K562 (cell line): Measurements from ENCODE around the gene SYNRG. TPM values are rescaled to one million over a fixed set of nuclear protein-coding genes. Genes with fewer than 3 reads are reported as not detected.

Experiments
- CREB1 ChIP-seq, 2 experiments: sonication (generic) in 1 of 2; formaldehyde crosslinking in 1 of 2; IDR thresholded peaks; 2 replicates each; pipeline versions ENCODE4 v1.6.1 to v1.8.0; 2012 to 2022; ENCODE audit warnings: inconsistent platforms in 1 of 2, mild to moderate bottlenecking in 1 of 2, missing genetic modification reagents in 1 of 2, moderate library complexity in 1 of 2
- GABPB1 ChIP-seq: sonication (generic); formaldehyde crosslinking; IDR thresholded peaks from 2 replicates; pipeline ENCODE4 v1.8.0; 2022; ENCODE audit warnings: mild to moderate bottlenecking, missing genetic modification reagents
- ILF3 ChIP-seq: fragments of 450-650 bp; IDR thresholded peaks from 2 replicates; pipeline ENCODE4 v1.6.1; 2018; ENCODE audit warnings: antibody characterized with exemption, mild to moderate bottlenecking, moderate library complexity, borderline replicate concordance
- KDM5B ChIP-seq: fragments of 200-600 bp; sonication (generic); IDR thresholded peaks from 2 replicates; pipeline ENCODE4 v1.6.1; 2012; ENCODE audit warnings: low read depth, mild to moderate bottlenecking, moderate library complexity, low read length, control low read depth, inconsistent platforms; ENCODE audit not compliant: insufficient replicate concordance
- MAFK ChIP-seq: IDR thresholded peaks from 2 replicates; pipeline ENCODE4 v1.6.1; 2011; ENCODE audit warnings: low read length, improper control_type of control experiment
- MEF2A ChIP-seq: IDR thresholded peaks from 2 replicates; pipeline ENCODE4 v1.6.1; 2011; ENCODE audit warnings: low read depth, mild to moderate bottlenecking, low read length, moderate library complexity; ENCODE audit not compliant: control insufficient read depth
- PHTF2 ChIP-seq: fragments of 250-450 bp; sonication (Bioruptor Pico); IDR thresholded peaks from 2 replicates; pipeline ENCODE4 v1.5.0; 2021; ENCODE audit warnings: mild to moderate bottlenecking
- POU5F1 ChIP-seq: fragments of 150-350 bp; IDR thresholded peaks from 2 replicates; pipeline ENCODE4 v1.6.1; 2014; ENCODE audit warnings: borderline replicate concordance, low read length, low read depth, mild to moderate bottlenecking; ENCODE audit not compliant: partially characterized antibody
- RBBP5 ChIP-seq: fragments of 200-600 bp; sonication (generic); IDR thresholded peaks from 2 replicates; pipeline ENCODE4 v1.6.1; 2012; ENCODE audit warnings: borderline replicate concordance, mild to moderate bottlenecking, low read length, control low read depth, inconsistent platforms; ENCODE audit not compliant: insufficient read depth, poor library complexity, severe bottlenecking
- TAF7 ChIP-seq: fragments of 450-650 bp; IDR thresholded peaks from 2 replicates; pipeline ENCODE4 v1.6.1; 2016; ENCODE audit warnings: missing genetic modification characterization, missing compliant biosample characterization
- WHSC1 ChIP-seq: IDR thresholded peaks from one replicate; pipeline ENCODE4 v1.6.1; 2012; ENCODE audit warnings: low read length, control low read depth, inconsistent platforms
- ZNF232 ChIP-seq: sonication (generic); formaldehyde crosslinking; IDR thresholded peaks from 2 replicates; pipeline ENCODE4 v1.8.0; 2022; ENCODE audit warnings: mild to moderate bottlenecking, missing genetic modification reagents
- ZNF696 ChIP-seq: fragments of 250-450 bp; sonication (Bioruptor Pico); conservative IDR thresholded peaks from 2 replicates; pipeline ENCODE4 v1.4.0; 2020; ENCODE audit warnings: mild to moderate bottlenecking, moderate library complexity
- ZNF76 ChIP-seq: fragments of 250-450 bp; sonication (Bioruptor Pico); IDR thresholded peaks from 2 replicates; pipeline ENCODE4 v1.4.0; 2020; ENCODE audit warnings: mild to moderate bottlenecking, moderate library complexity, borderline replicate concordance
- polyA plus RNA-seq, 8 experiments: library from polyadenylated mRNA; depleted of rRNA in 4 of 8; stranded (reverse) in 5 of 8; unstranded in 3 of 8; fragments of >200 nt; fragmentation: Nextera tagmentation in 2 of 8; fragmentation: Illumina TruSeq in 1 of 8; extraction: Ambion mirVana in 2 of 8; extraction: Trizol in 1 of 8; gene quantifications; 2 replicates each; pipeline versions ENCODE4 v1.2.1 to v1.2.3, GENCODE V29; 2011 to 2014; ENCODE audit warnings: inconsistent platforms in 1 of 8, missing spikeins in 1 of 8
- total RNA-seq, 7 experiments: library from RNA; depleted of rRNA in 6 of 7; stranded (reverse); fragments of >200 nt in 6 of 7; fragmentation: Illumina TruSeq in 2 of 7; extraction: Trizol in 2 of 7; gene quantifications; 2 replicates each; pipeline versions ENCODE4 v1.2.1 to v1.2.3, GENCODE V29; 2011 to 2021; ENCODE audit warnings: low replicate concordance in 1 of 7
- TF ChIP-seq, protein P1 (sequence below): fragments of 250-450 bp; sonication (Bioruptor Pico); IDR thresholded peaks from 2 replicates; pipeline ENCODE4 v1.5.0; 2020; ENCODE audit warnings: mild to moderate bottlenecking, borderline replicate concordance
- TF ChIP-seq, protein P2 (sequence below): fragments of 200-800 bp; sonication (Bioruptor generic); IDR thresholded peaks from 2 replicates; pipeline ENCODE4 v1.6.1; 2017; ENCODE audit warnings: missing genetic modification characterization, missing compliant biosample characterization
- TF ChIP-seq, protein P3 (sequence below): fragments of 450-650 bp; IDR thresholded peaks from 2 replicates; pipeline ENCODE4 v1.6.1; 2016; ENCODE audit warnings: low read depth, mild to moderate bottlenecking, moderate library complexity
- TF ChIP-seq, protein P4 (sequence below): fragments of 250-450 bp; sonication (Bioruptor Pico); IDR thresholded peaks from 2 replicates; pipeline ENCODE4 v1.8.0; 2022; ENCODE audit warnings: inconsistent platforms, mild to moderate bottlenecking, moderate library complexity, borderline replicate concordance
- TF ChIP-seq, protein P5 (sequence below): fragments of 450-650 bp; IDR thresholded peaks from 2 replicates; pipeline ENCODE4 v1.6.1; 2016

The SYNRG gene
- total and polyA plus RNA-seq, 9 of the 15 experiments (the other 6 are each of a cell fraction or from before 2014, with no cell fraction given): 2.9 to 28.2 (median 15.1) TPM

DNA sequence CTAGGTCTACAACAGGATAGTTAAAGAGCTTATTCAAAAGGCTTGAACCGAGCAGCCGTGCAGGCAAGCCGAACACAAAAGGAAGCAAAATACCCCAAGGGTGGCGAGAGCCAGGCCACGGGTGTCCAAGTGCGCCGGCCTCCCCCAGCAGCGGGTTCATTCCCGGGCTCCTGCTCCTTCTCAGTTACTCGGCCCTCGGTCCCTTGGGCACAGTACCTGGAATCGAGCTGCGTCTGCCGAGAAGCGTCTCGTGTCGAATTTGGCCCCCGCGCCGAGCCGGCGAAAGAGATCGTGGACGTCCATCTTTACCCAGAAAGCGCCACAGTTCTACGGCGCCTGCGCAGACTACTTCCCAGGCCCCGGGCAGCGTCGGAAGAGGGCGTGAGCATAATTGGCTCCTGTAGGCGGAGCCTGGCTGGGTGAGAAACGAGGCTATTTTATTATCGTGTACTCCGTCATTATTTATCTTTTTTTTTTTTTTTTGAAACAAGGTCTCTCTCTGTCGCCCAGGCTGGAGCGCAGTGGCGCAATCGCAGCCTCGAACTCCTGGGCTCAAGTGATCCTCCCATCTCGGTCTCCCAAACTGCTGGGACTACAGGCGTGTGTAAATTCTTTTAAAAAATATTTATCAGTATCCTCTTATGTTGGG, 34.0 kb upstream of the SYNRG start, which contains the start of gene DDX52 (continued):
- TF ChIP-seq, protein P1, sequence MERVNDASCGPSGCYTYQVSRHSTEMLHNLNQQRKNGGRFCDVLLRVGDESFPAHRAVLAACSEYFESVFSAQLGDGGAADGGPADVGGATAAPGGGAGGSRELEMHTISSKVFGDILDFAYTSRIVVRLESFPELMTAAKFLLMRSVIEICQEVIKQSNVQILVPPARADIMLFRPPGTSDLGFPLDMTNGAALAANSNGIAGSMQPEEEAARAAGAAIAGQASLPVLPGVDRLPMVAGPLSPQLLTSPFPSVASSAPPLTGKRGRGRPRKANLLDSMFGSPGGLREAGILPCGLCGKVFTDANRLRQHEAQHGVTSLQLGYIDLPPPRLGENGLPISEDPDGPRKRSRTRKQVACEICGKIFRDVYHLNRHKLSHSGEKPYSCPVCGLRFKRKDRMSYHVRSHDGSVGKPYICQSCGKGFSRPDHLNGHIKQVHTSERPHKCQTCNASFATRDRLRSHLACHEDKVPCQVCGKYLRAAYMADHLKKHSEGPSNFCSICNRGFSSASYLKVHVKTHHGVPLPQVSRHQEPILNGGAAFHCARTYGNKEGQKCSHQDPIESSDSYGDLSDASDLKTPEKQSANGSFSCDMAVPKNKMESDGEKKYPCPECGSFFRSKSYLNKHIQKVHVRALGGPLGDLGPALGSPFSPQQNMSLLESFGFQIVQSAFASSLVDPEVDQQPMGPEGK (CRISPR knock-in tag): no peak
- TF ChIP-seq GABPB1 (CRISPR knock-in tag) (0 out of 2 replicates have a peak, but pooled peaks have one; percentile 28), WHSC1 (no peak), ZNF76 (CRISPR knock-in tag) (no peak), ZNF696 (CRISPR knock-in tag) (no peak), PHTF2 (CRISPR knock-in tag) (no peak), RBBP5 (peak; percentile 92), MAFK (no peak), POU5F1 (no peak), ILF3 (no peak), KDM5B (peak; percentile 67), TAF7 (tag) (peak; percentile 79), MEF2A (no peak), CREB1 (IDR thresholded peaks at IDR 0.05) (no peak), CREB1 (CRISPR knock-in tag; IDR thresholded peaks at IDR 0.05) (no peak), ZNF232 (CRISPR knock-in tag) (no peak)
- TF ChIP-seq, protein P2, sequence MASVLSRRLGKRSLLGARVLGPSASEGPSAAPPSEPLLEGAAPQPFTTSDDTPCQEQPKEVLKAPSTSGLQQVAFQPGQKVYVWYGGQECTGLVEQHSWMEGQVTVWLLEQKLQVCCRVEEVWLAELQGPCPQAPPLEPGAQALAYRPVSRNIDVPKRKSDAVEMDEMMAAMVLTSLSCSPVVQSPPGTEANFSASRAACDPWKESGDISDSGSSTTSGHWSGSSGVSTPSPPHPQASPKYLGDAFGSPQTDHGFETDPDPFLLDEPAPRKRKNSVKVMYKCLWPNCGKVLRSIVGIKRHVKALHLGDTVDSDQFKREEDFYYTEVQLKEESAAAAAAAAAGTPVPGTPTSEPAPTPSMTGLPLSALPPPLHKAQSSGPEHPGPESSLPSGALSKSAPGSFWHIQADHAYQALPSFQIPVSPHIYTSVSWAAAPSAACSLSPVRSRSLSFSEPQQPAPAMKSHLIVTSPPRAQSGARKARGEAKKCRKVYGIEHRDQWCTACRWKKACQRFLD (CRISPR knock-in tag): no peak
- TF ChIP-seq, protein P3, sequence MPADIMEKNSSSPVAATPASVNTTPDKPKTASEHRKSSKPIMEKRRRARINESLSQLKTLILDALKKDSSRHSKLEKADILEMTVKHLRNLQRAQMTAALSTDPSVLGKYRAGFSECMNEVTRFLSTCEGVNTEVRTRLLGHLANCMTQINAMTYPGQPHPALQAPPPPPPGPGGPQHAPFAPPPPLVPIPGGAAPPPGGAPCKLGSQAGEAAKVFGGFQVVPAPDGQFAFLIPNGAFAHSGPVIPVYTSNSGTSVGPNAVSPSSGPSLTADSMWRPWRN: no peak
- TF ChIP-seq, protein P4, sequence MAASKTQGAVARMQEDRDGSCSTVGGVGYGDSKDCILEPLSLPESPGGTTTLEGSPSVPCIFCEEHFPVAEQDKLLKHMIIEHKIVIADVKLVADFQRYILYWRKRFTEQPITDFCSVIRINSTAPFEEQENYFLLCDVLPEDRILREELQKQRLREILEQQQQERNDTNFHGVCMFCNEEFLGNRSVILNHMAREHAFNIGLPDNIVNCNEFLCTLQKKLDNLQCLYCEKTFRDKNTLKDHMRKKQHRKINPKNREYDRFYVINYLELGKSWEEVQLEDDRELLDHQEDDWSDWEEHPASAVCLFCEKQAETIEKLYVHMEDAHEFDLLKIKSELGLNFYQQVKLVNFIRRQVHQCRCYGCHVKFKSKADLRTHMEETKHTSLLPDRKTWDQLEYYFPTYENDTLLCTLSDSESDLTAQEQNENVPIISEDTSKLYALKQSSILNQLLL: no peak
- TF ChIP-seq, protein P5, sequence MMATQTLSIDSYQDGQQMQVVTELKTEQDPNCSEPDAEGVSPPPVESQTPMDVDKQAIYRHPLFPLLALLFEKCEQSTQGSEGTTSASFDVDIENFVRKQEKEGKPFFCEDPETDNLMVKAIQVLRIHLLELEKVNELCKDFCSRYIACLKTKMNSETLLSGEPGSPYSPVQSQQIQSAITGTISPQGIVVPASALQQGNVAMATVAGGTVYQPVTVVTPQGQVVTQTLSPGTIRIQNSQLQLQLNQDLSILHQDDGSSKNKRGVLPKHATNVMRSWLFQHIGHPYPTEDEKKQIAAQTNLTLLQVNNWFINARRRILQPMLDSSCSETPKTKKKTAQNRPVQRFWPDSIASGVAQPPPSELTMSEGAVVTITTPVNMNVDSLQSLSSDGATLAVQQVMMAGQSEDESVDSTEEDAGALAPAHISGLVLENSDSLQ: peak; percentile 58
